WTC11 (cell line): ENCODE results near the gene STK31. TPM values are rescaled to one million over a fixed set of nuclear protein-coding genes. Genes with fewer than 3 reads are reported as not detected.

ENCODE experiments used
- ATF1 ChIP-seq: sonication (generic); formaldehyde crosslinking; IDR thresholded peaks from 2 replicates; pipeline ENCODE4 v1.8.1; 2023; ENCODE audit warnings: mild to moderate bottlenecking, moderate library complexity, missing genetic modification reagents
- ATF2 ChIP-seq: sonication (generic); formaldehyde crosslinking; IDR thresholded peaks from 2 replicates; pipeline ENCODE4 v1.8.1; 2022; ENCODE audit warnings: low read depth, missing genetic modification reagents, borderline replicate concordance
- E2F4 ChIP-seq: sonication (generic); formaldehyde crosslinking; IDR thresholded peaks from 2 replicates; pipeline ENCODE4 v1.8.1; 2022; ENCODE audit warnings: low read depth, mild to moderate bottlenecking, moderate library complexity, missing genetic modification reagents, borderline replicate concordance
- ESRRA ChIP-seq: sonication (generic); formaldehyde crosslinking; IDR thresholded peaks from 2 replicates; pipeline ENCODE4 v1.8.1; 2022; ENCODE audit warnings: mild to moderate bottlenecking, missing genetic modification reagents, borderline replicate concordance
- FOXK1 ChIP-seq: sonication (generic); formaldehyde crosslinking; IDR thresholded peaks from 2 replicates; pipeline ENCODE4 v1.8.0; 2022; ENCODE audit warnings: mild to moderate bottlenecking, moderate library complexity, missing genetic modification reagents
- FOXP1 ChIP-seq: sonication (generic); formaldehyde crosslinking; IDR thresholded peaks from 2 replicates; pipeline ENCODE4 v1.8.0; 2022; ENCODE audit warnings: missing genetic modification reagents, mild to moderate bottlenecking, moderate library complexity, borderline replicate concordance
- IRF2 ChIP-seq: sonication (generic); formaldehyde crosslinking; IDR thresholded peaks from 2 replicates; pipeline ENCODE4 v1.8.0; 2022; ENCODE audit warnings: low read depth, missing genetic modification reagents, borderline replicate concordance
- MXD4 ChIP-seq: fragments of 250-450 bp; sonication (Bioruptor Pico); IDR thresholded peaks from 2 replicates; pipeline ENCODE4 v1.8.0; 2021; ENCODE audit warnings: mild to moderate bottlenecking, moderate library complexity, borderline replicate concordance
- NFATC4 ChIP-seq: fragments of 250-450 bp; sonication (Bioruptor Pico); IDR thresholded peaks from 2 replicates; pipeline ENCODE4 v1.9.0; 2021; ENCODE audit warnings: mild to moderate bottlenecking
- NR1H2 ChIP-seq: sonication (generic); formaldehyde crosslinking; IDR thresholded peaks from 2 replicates; pipeline ENCODE4 v1.9.0; 2021; ENCODE audit warnings: mild to moderate bottlenecking, moderate library complexity, missing genetic modification reagents
- NR2C2 ChIP-seq: sonication (generic); formaldehyde crosslinking; IDR thresholded peaks from 2 replicates; pipeline ENCODE4 v1.8.0; 2022; ENCODE audit warnings: mild to moderate bottlenecking, missing genetic modification reagents
- OVOL2 ChIP-seq: fragments of 250-450 bp; sonication (Bioruptor Pico); IDR thresholded peaks from 2 replicates; pipeline ENCODE4 v1.9.0; 2021; ENCODE audit warnings: mild to moderate bottlenecking, borderline replicate concordance
- RORB ChIP-seq: fragments of 250-450 bp; sonication (Bioruptor Pico); IDR thresholded peaks from 2 replicates; pipeline ENCODE4 v1.9.0; 2021; ENCODE audit warnings: mild to moderate bottlenecking
- ZNF232 ChIP-seq: sonication (generic); formaldehyde crosslinking; IDR thresholded peaks from 2 replicates; pipeline ENCODE4 v1.8.0; 2022; ENCODE audit warnings: mild to moderate bottlenecking, missing genetic modification reagents
- ZNF281 ChIP-seq: sonication (generic); formaldehyde crosslinking; IDR thresholded peaks from 2 replicates; pipeline ENCODE4 v1.8.0; 2023; ENCODE audit warnings: mild to moderate bottlenecking, missing genetic modification reagents
- ZNF423 ChIP-seq: fragments of 250-450 bp; sonication (Bioruptor Pico); IDR thresholded peaks from 2 replicates; pipeline ENCODE4 v2.1.2; 2022; ENCODE audit warnings: mild to moderate bottlenecking, moderate library complexity
- total RNA-seq: library from RNA; stranded (reverse); gene quantifications from 3 replicates; pipeline ENCODE4 v1.2.3, GENCODE V29; 2021
- TF ChIP-seq, protein P1 (sequence below): sonication (generic); formaldehyde crosslinking; IDR thresholded peaks from 2 replicates; pipeline ENCODE4 v1.8.1; 2023; ENCODE audit warnings: mild to moderate bottlenecking, moderate library complexity, missing genetic modification reagents
- TF ChIP-seq, protein P2 (sequence below): sonication (generic); formaldehyde crosslinking; IDR thresholded peaks from 2 replicates; pipeline ENCODE4 v1.8.1; 2022; ENCODE audit warnings: mild to moderate bottlenecking, missing genetic modification reagents, moderate library complexity, borderline replicate concordance
- TF ChIP-seq, protein P3 (sequence below): fragments of 250-450 bp; sonication (Bioruptor Pico); IDR thresholded peaks from 2 replicates; pipeline ENCODE4 v2.1.2; 2022; ENCODE audit warnings: mild to moderate bottlenecking, moderate library complexity
- TF ChIP-seq, protein P4 (sequence below): fragments of 250-450 bp; sonication (Bioruptor Pico); IDR thresholded peaks from 2 replicates; pipeline ENCODE4 v1.9.0; 2021; ENCODE audit warnings: mild to moderate bottlenecking
- TF ChIP-seq, protein P5 (sequence below): sonication (generic); formaldehyde crosslinking; IDR thresholded peaks from 2 replicates; pipeline ENCODE4 v1.8.0; 2022; ENCODE audit warnings: mild to moderate bottlenecking, missing genetic modification reagents
- TF ChIP-seq, protein P6 (sequence below): fragments of 250-450 bp; sonication (Bioruptor Pico); IDR thresholded peaks from 2 replicates; pipeline ENCODE4 v1.9.0; 2021; ENCODE audit warnings: mild to moderate bottlenecking

Gene STK31
- total RNA-seq, 1 experiment from 2014 or later = 0.42 TPM

DNA sequence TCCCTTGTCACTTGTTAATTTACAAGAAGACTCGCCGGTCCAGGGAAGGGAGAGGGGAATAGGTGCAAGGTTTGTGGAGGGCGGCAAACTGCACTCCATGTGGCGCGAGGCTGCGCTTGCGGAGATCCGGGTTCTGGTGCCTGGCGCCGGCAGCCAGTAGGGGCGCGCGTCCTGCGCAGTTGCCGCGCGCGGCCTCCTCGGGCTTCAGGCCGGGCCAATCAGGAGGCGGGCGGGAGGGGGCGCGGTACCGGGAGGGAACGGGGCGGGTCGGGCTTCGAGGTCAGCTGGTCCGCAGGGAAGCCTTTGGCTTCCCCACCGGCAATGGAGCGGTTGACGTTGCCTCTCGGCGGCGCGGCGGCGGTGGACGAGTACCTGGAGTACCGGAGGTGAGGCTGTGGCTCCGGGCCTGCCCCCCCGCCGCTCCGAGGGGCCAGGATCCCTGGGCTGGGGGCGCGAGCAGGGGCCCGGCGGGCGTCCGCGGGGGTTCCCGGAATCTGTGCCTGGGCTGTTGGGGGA is 30.1 kb upstream of the STK31 start, which contains the start of gene FAM221A (continued):
- TF ChIP-seq, protein P1, sequence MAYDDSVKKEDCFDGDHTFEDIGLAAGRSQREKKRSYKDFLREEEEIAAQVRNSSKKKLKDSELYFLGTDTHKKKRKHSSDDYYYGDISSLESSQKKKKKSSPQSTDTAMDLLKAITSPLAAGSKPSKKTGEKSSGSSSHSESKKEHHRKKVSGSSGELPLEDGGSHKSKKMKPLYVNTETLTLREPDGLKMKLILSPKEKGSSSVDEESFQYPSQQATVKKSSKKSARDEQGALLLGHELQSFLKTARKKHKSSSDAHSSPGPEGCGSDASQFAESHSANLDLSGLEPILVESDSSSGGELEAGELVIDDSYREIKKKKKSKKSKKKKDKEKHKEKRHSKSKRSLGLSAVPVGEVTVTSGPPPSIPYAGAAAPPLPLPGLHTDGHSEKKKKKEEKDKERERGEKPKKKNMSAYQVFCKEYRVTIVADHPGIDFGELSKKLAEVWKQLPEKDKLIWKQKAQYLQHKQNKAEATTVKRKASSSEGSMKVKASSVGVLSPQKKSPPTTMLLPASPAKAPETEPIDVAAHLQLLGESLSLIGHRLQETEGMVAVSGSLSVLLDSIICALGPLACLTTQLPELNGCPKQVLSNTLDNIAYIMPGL = peak; percentile 65
- TF ChIP-seq, protein P2, sequence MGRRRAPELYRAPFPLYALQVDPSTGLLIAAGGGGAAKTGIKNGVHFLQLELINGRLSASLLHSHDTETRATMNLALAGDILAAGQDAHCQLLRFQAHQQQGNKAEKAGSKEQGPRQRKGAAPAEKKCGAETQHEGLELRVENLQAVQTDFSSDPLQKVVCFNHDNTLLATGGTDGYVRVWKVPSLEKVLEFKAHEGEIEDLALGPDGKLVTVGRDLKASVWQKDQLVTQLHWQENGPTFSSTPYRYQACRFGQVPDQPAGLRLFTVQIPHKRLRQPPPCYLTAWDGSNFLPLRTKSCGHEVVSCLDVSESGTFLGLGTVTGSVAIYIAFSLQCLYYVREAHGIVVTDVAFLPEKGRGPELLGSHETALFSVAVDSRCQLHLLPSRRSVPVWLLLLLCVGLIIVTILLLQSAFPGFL (CRISPR knock-in tag) = no peak; the same call in 1 of the 2 replicates
- TF ChIP-seq ATF2 (CRISPR knock-in tag) (0 out of 2 replicates have a peak, but pooled peaks have one; percentile 66), FOXP1 (CRISPR knock-in tag) (peak; percentile 96), NFATC4 (no peak), E2F4 (peak; percentile 74; the same call in 1 of the 2 replicates), IRF2 (CRISPR knock-in tag) (no peak), ZNF423 (CRISPR knock-in tag) (no peak), ATF1 (peak; percentile 88), OVOL2 (CRISPR knock-in tag) (no peak), ZNF281 (CRISPR knock-in tag) (peak; percentile 96), ZNF232 (CRISPR knock-in tag) (peak; percentile 96), ESRRA (CRISPR knock-in tag) (peak; percentile 85), MXD4 (CRISPR knock-in tag) (no peak), RORB (CRISPR knock-in tag) (no peak), NR1H2 (CRISPR knock-in tag) (no peak), FOXK1 (CRISPR knock-in tag) (peak; percentile 91), NR2C2 (CRISPR knock-in tag) (peak; percentile 76)
- TF ChIP-seq, protein P3, sequence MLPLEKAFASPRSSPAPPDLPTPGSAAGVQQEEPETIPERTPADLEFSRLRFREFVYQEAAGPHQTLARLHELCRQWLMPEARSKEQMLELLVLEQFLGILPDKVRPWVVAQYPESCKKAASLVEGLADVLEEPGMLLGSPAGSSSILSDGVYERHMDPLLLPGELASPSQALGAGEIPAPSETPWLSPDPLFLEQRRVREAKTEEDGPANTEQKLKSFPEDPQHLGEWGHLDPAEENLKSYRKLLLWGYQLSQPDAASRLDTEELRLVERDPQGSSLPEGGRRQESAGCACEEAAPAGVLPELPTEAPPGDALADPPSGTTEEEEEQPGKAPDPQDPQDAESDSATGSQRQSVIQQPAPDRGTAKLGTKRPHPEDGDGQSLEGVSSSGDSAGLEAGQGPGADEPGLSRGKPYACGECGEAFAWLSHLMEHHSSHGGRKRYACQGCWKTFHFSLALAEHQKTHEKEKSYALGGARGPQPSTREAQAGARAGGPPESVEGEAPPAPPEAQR (CRISPR knock-in tag) = no peak
- TF ChIP-seq, protein P4, sequence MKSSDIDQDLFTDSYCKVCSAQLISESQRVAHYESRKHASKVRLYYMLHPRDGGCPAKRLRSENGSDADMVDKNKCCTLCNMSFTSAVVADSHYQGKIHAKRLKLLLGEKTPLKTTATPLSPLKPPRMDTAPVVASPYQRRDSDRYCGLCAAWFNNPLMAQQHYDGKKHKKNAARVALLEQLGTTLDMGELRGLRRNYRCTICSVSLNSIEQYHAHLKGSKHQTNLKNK (CRISPR knock-in tag) = no peak
- TF ChIP-seq, protein P5, sequence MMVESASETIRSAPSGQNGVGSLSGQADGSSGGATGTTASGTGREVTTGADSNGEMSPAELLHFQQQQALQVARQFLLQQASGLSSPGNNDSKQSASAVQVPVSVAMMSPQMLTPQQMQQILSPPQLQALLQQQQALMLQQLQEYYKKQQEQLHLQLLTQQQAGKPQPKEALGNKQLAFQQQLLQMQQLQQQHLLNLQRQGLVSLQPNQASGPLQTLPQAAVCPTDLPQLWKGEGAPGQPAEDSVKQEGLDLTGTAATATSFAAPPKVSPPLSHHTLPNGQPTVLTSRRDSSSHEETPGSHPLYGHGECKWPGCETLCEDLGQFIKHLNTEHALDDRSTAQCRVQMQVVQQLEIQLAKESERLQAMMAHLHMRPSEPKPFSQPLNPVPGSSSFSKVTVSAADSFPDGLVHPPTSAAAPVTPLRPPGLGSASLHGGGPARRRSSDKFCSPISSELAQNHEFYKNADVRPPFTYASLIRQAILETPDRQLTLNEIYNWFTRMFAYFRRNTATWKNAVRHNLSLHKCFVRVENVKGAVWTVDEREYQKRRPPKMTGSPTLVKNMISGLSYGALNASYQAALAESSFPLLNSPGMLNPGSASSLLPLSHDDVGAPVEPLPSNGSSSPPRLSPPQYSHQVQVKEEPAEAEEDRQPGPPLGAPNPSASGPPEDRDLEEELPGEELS (CRISPR knock-in tag) = peak; percentile 93
- TF ChIP-seq, protein P6, sequence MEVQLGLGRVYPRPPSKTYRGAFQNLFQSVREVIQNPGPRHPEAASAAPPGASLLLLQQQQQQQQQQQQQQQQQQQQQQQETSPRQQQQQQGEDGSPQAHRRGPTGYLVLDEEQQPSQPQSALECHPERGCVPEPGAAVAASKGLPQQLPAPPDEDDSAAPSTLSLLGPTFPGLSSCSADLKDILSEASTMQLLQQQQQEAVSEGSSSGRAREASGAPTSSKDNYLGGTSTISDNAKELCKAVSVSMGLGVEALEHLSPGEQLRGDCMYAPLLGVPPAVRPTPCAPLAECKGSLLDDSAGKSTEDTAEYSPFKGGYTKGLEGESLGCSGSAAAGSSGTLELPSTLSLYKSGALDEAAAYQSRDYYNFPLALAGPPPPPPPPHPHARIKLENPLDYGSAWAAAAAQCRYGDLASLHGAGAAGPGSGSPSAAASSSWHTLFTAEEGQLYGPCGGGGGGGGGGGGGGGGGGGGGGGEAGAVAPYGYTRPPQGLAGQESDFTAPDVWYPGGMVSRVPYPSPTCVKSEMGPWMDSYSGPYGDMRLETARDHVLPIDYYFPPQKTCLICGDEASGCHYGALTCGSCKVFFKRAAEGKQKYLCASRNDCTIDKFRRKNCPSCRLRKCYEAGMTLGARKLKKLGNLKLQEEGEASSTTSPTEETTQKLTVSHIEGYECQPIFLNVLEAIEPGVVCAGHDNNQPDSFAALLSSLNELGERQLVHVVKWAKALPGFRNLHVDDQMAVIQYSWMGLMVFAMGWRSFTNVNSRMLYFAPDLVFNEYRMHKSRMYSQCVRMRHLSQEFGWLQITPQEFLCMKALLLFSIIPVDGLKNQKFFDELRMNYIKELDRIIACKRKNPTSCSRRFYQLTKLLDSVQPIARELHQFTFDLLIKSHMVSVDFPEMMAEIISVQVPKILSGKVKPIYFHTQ (CRISPR knock-in tag) = no peak
